Stimulated activated CD8-positive, alpha-beta memory T cell treated with anti-CD3 and anti-CD28 coated beads, Interleukin-12 subunit alpha, Interleukin-12 subunit beta, amount 100 ng/mL, for 4 hours (primary cell): Measurements from ENCODE around the gene CPPED1.
"Not testable (repeated sequence)": the region's sequence is repeated elsewhere in the genome, so short reads cannot be mapped to it uniquely, and the experiment has no call there.

ENCODE experiments used
- DNase-seq: peaks from one replicate; pipeline ENCODE4 v3.0.0-alpha.2; 2020; ENCODE audit warnings: low read depth

The CPPED1 gene

DNA sequence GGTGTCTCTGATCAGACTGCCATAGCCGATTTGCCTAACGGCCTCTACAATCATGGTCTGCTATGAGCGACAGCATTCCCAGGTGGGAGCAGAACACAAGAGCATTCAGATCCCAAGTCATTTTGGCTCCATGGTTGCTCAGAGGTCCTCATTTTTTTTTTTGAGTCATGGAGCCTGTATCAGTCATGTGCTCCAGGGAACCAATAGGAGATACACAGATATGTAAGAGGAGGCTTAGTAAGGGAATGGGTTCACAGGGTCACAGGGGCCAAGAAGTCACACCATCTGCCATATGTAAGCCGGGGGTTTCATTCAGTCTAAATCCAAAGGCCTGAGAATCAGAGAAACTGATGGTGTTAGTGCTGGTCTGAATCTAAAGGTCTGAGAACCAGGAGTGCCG, 36.8 kb downstream of the CPPED1 start:
- DNase-seq: no peak

DNA sequence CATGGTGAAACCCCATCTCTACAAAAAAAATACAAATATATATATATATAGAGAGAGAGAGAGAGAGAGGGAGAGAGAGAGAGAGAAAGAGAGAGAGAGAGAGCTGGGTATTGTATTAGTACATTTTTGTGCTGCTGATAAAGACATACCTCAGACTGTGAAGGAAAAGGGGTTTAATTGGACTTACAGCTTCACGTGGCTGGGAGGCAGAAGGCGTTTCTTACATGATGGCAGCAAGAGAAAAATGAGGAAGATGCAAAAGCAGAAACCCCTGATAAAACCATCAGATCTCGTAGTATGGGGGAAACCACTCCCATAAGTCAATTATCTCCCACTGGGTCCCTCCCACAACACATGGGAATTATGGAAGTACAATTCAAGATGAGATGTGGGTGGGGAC, 37.5 kb downstream of the CPPED1 start:
- DNase-seq: not testable (repeated sequence)

DNA sequence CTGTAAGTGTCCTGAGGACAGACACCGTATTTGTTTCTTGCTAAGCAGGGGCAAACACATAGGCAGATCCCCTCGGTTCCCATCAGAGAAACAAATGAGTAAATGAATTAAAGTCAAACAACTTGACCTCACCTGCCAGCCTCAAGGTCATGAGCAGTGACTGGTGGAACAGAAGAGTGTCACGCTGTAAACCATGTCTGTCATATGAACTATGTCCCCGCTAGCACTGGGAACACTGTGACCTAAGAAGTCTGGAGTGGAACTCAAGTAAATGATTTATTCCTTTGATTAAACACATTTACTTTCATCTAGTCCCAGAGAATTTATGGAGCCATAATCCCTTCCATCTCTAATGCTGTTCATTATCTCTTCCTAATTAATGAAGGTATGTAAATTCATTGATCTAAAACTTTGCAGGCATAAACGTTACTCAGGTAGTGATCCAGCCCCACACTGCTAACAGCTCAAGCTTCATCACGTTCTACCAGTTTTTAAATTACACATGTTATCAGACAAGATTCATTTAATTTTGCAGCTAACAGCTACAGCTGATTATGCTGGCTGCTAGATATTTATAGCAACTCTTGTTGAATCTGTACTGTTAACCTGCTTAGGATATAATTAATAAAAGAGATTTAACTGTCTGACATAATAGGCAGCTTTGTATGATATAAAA, 38.7 kb downstream of the CPPED1 start:
- no peak for DNase-seq

DNA sequence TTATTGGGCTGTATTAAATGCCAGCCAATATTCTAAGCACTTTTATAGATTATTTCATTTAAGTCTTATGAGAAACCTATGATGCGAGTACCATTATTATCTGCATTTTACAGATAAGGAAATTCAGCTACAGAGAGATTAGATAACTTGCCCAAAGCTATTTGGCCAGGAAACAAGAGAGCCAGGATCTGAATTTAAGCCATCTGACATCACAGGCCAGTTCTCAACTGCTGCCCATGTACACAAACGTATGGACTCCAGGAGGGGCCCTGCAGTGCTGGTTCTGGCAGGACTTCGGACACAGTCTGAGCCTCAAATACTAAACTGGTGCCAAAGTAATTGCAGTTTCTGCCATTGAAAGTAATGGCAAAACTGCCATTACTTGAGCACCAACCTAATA, 40.2 kb downstream of the CPPED1 start:
- no peak for DNase-seq

DNA sequence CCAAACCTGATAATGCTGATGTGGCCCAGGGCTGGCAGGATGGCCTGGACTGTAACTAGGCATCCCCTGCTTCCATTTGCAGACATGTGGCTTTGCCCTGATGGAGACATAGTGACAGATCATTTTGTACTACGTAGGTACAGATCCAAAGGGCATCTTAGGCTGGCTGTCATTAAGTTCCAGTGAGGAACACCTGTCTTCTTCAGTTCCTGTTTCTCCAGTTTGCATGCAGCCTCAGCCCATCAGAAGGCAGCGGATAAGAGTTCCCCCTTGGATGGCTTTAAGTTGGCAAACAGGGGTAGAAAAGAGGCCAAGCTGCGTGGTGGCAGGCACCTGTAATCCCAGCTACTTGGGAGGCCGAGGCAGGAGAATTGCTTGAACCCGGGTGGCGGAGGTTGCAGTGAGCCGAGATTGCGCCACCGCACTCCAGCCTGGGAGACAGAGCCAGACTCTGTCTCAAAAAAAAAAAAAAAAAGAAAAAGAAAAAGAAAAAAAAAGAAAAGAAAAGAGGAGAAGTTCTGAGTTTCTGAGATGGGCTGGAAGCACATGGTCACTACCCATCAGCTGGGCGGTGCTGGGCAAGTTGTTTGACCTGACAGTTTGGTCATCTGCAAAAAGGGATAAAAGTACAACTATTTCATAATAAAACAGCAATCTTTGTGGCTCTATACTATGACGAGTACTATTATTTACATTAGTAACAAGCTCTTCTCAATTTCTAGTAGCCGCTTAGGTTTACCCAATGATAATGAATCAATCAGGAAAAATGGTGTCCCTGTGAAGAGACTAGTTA, 42.7 kb downstream of the CPPED1 start:
- no peak for DNase-seq

DNA sequence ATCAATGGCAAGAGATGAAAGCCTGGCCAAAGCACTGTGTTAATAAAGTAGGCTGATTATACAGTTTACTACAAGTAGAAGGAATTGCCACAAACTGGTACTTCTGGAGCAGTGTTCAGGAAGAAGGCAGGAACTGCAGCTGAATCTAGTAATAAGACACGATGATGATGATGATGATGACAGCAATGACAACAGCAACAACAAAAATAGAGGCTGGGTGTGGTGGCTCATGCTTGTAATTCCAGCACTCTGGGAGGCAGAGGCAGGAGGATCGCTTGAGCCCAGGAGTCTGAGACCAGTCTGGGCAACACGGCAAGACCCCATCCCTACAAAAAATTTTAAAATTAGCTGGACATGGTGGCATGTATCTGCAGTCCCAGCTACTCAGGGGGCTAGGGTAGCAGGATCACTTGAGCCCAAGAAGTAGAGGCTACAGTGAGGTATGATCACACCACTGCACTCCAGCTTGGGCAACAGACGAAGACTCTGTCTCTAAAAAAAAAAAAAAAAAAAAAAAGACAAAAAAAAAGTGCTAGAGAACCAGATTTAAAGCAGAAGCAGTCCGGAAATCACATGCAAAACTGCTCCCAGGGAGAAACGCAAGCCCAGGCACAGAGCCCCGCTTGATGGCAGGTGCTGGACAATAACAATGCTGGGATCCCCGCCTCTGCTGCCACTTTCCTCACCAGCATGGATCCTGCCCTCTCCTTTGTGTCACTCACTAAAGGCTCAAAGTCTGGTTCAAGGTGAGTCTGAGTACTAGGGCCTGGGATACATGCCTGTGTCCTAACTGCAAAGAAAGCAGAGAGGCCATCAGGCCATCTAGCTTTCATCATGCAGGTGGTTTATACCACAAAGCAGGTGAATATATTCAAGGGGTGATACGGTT, 44.8 kb downstream of the CPPED1 start:
- DNase-seq: no peak

DNA sequence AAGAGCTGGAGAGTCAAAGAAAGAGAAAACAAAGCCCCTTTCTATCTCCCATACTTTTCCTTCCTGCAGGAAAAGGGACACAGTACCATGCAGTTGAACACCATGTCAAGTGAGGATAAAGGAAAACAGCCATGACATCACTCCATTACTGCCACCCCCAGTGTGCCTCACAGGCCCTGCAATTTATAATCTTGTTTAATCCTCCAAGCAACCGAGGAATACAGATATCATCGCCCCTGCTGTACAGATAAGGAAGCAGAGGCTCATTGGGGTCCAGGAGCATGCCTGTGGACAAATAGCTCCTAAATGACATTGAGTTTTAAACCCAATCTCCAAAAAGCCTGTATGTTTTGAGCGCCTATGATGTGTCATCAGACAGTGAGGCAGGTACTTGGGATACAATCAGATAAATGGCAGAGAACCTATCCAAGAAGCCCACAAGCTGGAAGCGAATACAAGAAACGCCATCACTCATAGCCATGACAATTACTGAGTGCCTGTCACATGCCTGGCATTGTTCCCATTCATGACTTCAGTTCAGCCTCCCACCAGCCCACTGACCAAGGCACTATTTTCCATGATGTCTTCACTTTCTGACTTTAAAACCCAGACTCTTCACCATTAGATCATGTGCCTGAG, 45.5 kb downstream of the CPPED1 start:
- no peak for DNase-seq

DNA sequence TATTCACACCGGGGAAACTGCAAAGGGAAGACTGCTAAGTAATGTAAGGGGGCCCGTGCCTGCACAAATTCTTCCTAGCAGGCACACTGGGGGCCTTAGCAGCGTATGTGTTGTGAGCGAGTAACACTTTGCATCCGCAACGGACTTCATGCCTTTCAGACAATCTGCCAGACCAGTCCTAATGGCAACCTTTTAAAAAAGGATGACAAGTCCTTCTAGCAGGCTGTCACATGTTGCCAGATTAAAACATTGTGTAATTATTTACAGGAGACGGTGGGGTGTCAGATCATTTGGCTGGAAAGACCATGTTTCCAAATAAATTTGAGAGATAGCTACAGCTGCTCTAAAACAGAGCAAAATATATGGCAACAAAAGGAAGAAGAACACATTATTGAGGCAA, 46.1 kb downstream of the CPPED1 start:
- no peak for DNase-seq

DNA sequence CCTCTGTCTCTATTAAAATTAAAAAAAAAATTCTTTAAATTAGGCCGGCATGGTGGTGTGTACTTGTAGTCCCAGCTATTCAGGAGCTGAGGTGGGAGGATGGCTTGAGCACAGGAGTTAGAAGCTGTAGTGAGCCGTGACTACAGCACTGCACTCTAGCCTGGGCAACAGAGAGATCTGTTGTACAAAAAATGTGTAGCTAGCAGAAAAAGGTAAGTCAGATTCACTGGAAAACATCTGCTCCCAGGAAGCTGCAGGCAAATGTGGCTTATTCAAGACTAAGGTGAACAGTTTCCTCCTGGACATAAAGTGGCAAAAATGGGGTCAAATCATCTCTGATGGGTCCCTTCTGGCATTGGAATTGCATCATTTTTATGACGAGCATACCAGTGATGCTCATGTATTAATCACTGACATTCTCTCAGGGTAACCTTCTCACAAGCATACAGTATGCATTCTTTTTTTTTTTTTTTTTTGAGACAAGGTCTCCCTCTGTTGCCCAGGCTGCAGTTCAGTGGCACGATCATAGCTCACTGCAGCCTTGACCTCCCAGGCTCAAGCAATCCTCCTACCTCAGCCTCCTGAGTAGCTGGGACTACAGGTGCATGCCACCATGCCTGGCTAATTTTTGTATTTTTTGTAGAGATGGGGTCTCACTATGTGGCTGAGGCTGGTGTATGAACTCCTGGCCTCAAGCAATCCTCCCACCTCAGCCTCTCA, 48.7 kb downstream of the CPPED1 start:
- no peak for DNase-seq

DNA sequence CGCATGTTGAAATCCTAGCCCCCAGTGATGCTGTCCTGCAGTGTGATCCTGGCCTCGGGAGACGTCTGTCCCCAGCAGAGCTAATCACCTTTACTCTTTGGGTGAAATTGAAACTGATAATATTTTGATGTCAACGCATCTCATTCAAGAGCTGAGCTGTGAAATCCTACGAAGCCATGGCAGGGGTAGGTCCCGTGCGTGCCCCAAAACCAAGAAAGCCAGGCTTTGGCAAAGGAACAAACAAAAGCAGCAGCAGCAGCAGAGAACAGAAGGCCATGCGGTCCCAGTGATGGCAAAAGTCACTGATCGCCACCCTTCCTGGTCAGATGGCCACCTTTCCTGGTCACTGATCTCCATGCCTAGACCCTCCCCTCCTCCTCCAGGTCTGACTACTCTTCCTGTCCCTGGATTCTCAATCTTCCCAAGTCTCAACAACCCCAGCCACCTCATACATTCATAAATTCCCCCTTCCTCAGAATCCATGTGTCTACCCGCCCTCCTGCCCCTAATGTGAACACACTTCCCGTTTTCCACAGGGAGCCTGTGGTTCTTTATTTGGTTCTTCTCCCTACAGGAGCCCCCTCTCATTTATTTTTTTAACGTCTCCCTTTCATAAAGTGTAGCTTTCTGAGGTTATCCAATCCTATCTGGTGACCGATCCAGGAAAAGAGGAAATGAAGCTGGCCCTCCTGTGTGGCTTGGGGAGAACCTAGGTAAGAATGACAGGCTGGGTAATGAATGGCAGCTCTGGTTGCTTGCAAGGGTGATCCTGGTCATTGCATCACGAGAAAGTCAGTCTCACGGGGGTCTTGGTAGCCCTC, 50.3 kb downstream of the CPPED1 start:
- no peak for DNase-seq

DNA sequence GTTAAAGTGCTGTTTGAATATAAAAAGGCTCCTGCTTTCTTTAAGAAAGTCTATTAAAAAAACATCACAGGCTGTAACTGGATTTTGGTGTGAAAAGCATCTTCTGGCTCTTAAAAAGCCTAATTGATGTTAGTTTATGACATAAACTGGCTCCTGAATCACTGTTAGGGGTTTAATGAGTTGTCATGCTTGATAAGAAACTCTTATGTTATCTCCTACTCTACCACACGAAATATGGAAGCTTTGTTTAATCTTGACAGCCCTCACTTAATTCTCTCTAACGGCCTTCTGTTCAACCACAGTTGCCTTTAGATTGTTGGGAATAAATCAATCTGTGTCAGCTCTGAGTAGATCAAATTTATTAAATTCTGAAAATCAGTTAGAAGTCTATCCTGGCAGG, 51.5 kb downstream of the CPPED1 start:
- no peak for DNase-seq

DNA sequence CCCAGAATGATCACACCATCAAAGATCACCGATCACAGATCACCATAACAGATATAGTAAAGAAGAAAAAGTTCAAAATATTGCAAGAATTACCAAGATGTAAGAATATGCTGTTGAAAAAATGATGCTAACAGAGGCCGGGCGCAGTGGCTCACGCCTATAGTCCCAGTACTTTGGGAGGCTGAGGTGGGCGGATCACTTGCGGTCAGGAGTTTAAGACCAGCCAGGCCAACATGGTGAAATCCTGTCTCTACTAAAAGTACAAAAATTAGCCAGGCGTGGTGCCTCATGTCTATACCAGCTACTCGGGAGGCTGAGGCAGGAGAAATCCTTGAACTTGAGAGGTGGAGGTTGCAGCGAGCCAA, 53.2 kb downstream of the CPPED1 start:
- no peak for DNase-seq

DNA sequence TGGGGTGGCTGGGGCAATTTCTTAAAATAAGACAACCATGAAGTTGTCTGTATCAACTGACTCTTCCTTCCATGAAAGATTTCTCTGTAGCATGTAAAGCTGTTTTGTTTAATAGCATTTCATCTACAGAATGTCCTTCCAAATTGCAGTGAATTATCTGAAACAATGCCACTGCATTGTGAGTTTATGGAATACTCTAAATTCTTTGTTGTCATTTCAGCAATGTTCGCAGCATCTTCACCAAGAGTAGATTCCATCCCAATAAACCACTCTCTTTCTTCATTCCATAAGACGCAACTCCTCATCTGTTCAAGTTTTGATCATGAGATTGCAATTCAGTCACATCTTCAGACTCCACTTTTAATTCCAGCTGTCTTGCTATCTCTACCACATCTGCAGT, 54.6 kb downstream of the CPPED1 start:
- DNase-seq: no peak

DNA sequence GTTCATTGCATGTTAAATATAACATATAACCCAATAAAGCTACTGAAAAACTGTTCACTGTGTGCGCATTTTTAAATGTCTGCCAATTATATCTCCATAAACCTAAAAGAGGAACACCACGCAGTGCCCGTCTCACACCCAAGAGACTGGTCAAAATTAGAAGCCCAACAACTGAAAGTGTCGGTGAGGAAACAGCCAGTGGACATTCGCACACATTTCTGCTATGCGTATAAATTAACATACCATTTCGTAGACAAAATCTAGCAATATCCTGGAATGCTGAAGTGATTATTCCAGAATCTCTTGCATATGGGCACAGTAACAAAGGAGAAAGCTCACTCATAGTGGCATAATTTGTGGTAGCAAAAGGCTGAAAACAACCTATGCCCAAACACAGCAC, 55.9 kb downstream of the CPPED1 start:
- no peak for DNase-seq

DNA sequence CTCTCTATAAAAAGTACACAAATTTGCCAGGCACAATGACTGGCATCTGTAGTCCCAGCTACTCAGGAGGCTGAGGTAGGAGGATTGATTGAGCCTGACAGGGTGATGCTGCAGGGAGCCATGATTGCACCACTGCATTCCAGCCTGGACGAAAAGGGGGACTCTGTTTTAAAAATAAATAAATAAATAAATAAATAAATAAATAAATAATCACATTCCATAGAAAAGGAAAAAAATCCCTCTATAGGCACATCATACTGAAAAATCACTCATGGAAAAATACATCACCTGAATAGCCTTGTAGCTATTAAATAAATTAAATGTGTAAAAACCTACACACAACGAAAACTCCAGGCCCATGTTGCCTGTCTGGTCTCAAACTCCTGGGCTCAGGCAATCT, 56.4 kb downstream of the CPPED1 start:
- DNase-seq: no peak

DNA sequence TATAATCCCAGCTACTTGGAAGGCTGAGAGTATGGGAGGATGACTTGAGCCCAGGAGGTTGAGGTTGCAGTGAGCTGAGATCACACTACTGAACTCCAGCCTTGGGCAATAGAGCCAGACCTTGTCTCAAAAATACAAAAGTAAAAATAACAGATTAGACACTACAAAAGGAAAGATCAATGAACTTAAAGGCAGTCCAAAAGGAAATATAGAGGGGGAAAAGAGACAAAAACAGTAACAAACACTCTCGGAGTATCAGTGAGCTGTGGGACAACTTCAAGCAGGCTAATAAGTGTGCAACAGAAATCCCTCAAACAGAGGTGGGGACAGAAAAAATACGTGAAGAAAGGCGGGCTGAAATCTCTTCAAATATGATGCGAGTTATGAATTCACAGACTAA, 58.8 kb downstream of the CPPED1 start:
- DNase-seq: no peak

DNA sequence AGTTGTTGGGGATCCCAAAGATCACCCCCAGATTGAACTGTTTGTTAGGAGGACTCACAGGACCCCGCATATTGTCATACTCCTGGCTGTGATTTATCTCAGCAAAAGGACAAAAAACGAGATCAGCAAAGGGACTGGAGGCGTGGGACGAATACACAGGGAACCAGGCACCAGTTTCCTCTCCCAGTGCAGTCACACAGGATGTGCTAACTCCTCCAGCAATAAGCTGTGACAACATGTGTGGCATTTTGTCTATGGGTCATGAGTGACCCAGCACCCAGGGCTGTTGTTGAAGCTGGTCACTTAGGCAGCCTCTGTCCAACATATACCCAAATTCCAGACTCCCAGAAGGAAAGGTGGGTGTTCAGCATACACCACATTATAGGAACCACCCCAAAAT, 60.9 kb downstream of the CPPED1 start:
- no peak for DNase-seq

DNA sequence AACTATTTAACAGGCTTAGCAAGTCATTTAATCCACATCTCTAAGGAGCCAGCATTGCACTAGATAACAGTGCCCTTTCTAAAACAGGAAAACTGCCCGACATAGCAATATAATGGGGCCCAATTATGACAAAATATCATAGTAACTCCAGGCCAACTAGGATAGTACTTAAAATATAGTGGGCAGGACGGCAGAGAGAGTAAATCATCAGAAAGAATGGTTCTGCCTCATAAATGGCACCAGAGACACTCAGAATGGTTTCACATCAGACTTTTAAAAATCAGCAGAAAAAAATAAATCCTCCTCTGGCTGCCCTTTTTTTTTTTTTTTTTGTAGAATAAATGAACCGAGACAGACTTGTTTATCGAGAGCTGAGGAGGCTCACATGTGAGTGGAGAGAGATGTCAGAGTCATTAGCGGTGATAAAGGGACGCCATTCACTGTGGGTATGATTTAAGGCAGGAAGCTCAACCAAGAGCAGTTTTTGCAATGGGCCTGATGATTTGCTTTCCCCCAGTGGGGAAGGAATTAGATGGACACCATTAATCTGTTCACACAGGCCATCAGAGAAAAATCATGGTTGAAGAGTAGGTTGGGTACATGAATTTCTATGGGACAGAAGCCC, 62.6 kb downstream of the CPPED1 start:
- no peak for DNase-seq

DNA sequence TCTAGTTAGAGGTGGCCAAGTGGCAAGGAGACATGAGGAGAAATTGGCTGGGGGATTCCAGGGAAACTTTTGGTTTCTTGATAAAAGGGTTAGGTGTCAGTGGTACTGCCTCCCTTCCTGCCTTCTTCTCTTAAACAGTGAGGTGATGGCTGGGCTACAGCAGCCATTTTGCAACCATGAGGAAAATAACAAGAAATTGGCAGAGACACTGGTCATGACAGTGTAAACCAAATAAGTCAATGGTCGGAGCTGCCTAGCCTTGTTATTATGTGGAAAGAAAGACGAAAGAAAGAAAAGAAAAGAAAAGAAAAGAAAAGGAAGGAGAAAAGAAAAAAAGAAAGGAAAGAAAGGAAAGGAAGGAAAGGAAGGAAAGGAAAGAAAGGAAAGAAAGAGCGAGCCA, 63.9 kb downstream of the CPPED1 start:
- DNase-seq: no peak

DNA sequence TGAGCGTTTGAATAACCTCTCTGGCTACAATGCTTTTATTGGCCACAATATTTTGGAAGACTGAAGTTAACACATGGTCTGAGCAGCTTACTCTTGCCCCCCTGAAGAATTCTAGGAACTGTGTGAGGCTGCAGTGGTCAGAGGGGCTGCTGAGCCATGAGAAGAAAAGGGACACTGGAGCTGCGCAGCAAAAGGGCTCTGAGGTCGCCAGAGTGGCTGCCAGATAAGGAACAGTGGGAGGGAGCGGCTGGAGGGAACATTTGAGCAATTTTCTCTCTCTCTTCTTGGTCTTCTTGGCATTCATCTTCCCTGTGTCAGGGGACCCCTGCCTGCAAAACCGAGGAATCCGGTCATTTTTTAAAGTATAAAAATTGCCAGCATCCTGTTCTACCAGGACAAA, 66.1 kb downstream of the CPPED1 start:
- no peak for DNase-seq
